Nephron (organoid): ENCODE data around the gene KCNH8.

ENCODE experiments used
- H3K27ac Mint-ChIP-seq, 3 experiments: 2 replicates each; pipeline ENCODE4 v1.8.0; 2020; ENCODE audit warnings: mixed read lengths in 3 of 3, mild to moderate bottlenecking in 2 of 3, moderate library complexity in 1 of 3
- H3K27me3 Mint-ChIP-seq: 2 replicates; pipeline ENCODE4 v1.8.0; 2021; ENCODE audit warnings: low read depth, mild to moderate bottlenecking, moderate library complexity, mixed read lengths
- H3K36me3 Mint-ChIP-seq: 2 replicates; pipeline ENCODE4 v1.8.0; 2020; ENCODE audit warnings: low read depth, mixed read lengths
- H3K4me1 Mint-ChIP-seq: 2 replicates; pipeline ENCODE4 v1.8.0; 2020; ENCODE audit warnings: mixed read lengths
- H3K4me3 Mint-ChIP-seq, 3 experiments: 2 replicates each; pipeline ENCODE4 v1.8.0; 2020; ENCODE audit warnings: mild to moderate bottlenecking in 3 of 3, mixed read lengths in 3 of 3, moderate library complexity in 2 of 3
- H3K9me3 Mint-ChIP-seq: 2 replicates; pipeline ENCODE4 v1.8.0; 2020; ENCODE audit warnings: mixed read lengths
- CTCF ChIP-seq, 3 experiments: fragments of 200-600 bp; sonication (generic); IDR thresholded peaks; one replicate each; pipeline ENCODE4 v1.5.0; 2021; ENCODE audit warnings: antibody characterized with exemption in 3 of 3; ENCODE audit not compliant: unreplicated experiment in 3 of 3

Gene KCNH8

DNA sequence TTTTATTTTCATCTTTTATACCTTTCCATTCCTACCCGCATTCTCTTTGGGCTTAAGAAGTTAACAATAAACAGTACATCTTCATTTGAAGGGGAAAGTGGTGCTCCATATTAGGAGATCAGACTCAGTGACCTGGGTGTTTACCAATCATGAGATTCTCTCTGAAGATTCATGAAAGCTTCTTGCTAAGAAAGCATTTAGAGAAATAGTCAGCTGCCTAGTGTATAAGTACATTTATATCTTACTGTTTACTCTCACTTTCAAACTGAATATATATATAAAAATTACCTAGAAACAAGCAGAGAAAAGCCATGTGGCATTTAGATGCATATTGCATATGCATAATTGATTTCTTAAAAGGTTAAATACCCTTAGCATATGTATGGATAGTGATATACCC, 100.5 kb downstream of the KCNH8 start:
- no peaks in the 10 kb centered on the region for H3K36me3 Mint-ChIP-seq
- H3K4me3 Mint-ChIP-seq: no peak overlapping the region
- no peak overlapping the region for H3K27ac Mint-ChIP-seq
- TF ChIP-seq CTCF (IDR thresholded peaks at IDR 0.05; ENCODE audit: unreplicated experiment in 3 of 3): no peak
- H3K4me1 Mint-ChIP-seq: no peaks in the 10 kb centered on the region
- no peaks in the 10 kb centered on the region for H3K27me3 Mint-ChIP-seq
- H3K9me3 Mint-ChIP-seq: peaks cover 5% of the 10 kb centered on the region

DNA sequence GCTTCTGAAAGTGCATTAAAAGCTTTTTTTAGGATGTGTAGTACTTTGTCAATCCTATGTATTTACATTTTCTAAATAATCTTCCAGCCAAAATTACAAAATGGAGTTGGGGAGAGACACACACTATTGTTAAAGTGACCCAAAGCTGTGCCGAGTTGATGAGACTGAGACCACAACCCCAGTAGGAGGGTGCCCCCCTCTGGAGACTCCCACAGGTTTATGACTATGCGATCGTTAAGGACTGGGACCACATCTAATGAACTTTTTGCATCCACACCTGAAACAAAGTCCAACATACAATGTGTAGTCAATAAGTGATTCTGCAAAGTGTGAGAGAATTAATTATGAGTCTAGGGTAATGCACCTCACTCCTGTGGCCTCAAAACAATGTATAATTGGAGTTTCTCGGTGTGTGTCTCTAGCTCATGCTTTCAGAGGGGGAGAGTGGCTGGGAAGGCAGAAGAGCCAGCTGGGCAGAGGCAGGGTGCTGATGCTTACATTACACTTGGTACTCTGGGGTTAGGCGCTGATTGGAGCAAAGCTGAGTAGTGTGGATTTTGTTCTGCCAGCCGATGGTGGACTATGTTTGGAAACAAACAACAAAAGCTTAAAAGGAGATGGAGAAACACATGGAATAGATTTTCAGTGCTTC, 102.8 kb downstream of the KCNH8 start:
- no peak overlapping the region for H3K4me3 Mint-ChIP-seq
- no peaks in the 10 kb centered on the region for H3K4me1 Mint-ChIP-seq
- peaks cover 2% of the 10 kb centered on the region for H3K9me3 Mint-ChIP-seq
- no peaks in the 10 kb centered on the region for H3K27me3 Mint-ChIP-seq
- no peaks in the 10 kb centered on the region for H3K36me3 Mint-ChIP-seq
- TF ChIP-seq CTCF (IDR thresholded peaks at IDR 0.05; ENCODE audit: unreplicated experiment in 3 of 3): no peak
- no peak overlapping the region for H3K27ac Mint-ChIP-seq

GRCh38 chr3:19254189-19254588, 105.9 kb downstream of the KCNH8 start:
- no peak for TF ChIP-seq CTCF (IDR thresholded peaks at IDR 0.05; ENCODE audit: unreplicated experiment in 3 of 3)
- no peak overlapping the region for H3K27ac Mint-ChIP-seq
- H3K27me3 Mint-ChIP-seq: no peaks in the 10 kb centered on the region
- H3K36me3 Mint-ChIP-seq: no peaks in the 10 kb centered on the region
- no peaks in the 10 kb centered on the region for H3K4me1 Mint-ChIP-seq
- no peaks in the 10 kb centered on the region for H3K9me3 Mint-ChIP-seq
- H3K4me3 Mint-ChIP-seq: no peak overlapping the region

- Mint-ChIP-seq H3K27ac (no peak overlapping the region), H3K9me3 (no peaks in the 10 kb centered on the region), H3K4me3 (no peak overlapping the region), H3K4me1 (no peaks in the 10 kb centered on the region), H3K27me3 (no peaks in the 10 kb centered on the region), H3K36me3 (no peaks in the 10 kb centered on the region)
- no peak for TF ChIP-seq CTCF (IDR thresholded peaks at IDR 0.05; ENCODE audit: unreplicated experiment in 3 of 3)
Measured at GRCh38 chr3:19254784-19255338, 106.6 kb downstream of the KCNH8 start.

- H3K4me3 Mint-ChIP-seq: no peak overlapping the region
- no peaks in the 10 kb centered on the region for H3K4me1 Mint-ChIP-seq
- H3K9me3 Mint-ChIP-seq: no peaks in the 10 kb centered on the region
- H3K27me3 Mint-ChIP-seq: no peaks in the 10 kb centered on the region
- no peak for TF ChIP-seq CTCF (IDR thresholded peaks at IDR 0.05; ENCODE audit: unreplicated experiment in 3 of 3)
- H3K27ac Mint-ChIP-seq: no peak overlapping the region
- no peaks in the 10 kb centered on the region for H3K36me3 Mint-ChIP-seq
Measured at GRCh38 chr3:19256313-19256712, 108.0 kb downstream of the KCNH8 start.

- Mint-ChIP-seq H3K4me1 (no peaks in the 10 kb centered on the region), H3K4me3 (no peak overlapping the region), H3K36me3 (no peaks in the 10 kb centered on the region), H3K27ac (no peak overlapping the region), H3K9me3 (no peaks in the 10 kb centered on the region), H3K27me3 (no peaks in the 10 kb centered on the region)
- no peak for TF ChIP-seq CTCF (IDR thresholded peaks at IDR 0.05; ENCODE audit: unreplicated experiment in 3 of 3)
Measured at GRCh38 chr3:19263606-19264005, 115.3 kb downstream of the KCNH8 start.
